Measurements from ENCODE around the gene VPS4B. TPM values are rescaled to one million over a fixed set of nuclear protein-coding genes. Genes with fewer than 3 reads are reported as not detected.

The VPS4B gene
- total and polyA plus RNA-seq, 9 donors = 18.6 to 43.4 (median 34.7) TPM

GRCh38 chr18:63378919-63379638 is 43.2 kb downstream of the VPS4B start:
- Histone ChIP-seq H3K27ac (no peak overlapping the region), H3K27me3 (no peaks in the 10 kb centered on the region), H3K4me1 (ENCODE audit: insufficient read depth) (no peaks in the 10 kb centered on the region), H3K4me3 (no peak overlapping the region), H3K9me3 (no peaks in the 10 kb centered on the region), H3K36me3 (no peaks in the 10 kb centered on the region)
- intact Hi-C loops (cut with DNase I) = no loop called here
- no peak for DNase-seq
- WGBS, 3 donors = 38 to 60% (median 42%) methylated on average over 4 of the region's 4 CpGs
- TF ChIP-seq POLR2A (IDR thresholded peaks at IDR 0.05) = no peak
- no peak for TF ChIP-seq EP300 (IDR thresholded peaks at IDR 0.05)
- no peak for TF ChIP-seq CTCF (IDR thresholded peaks at IDR 0.05)

- intact Hi-C loops (cut with DNase I) = no loop called here
- Histone ChIP-seq H3K4me3 (no peak overlapping the region), H3K27me3 (no peaks in the 10 kb centered on the region), H3K9me3 (no peaks in the 10 kb centered on the region), H3K36me3 (no peaks in the 10 kb centered on the region), H3K27ac (no peak overlapping the region), H3K4me1 (ENCODE audit: insufficient read depth) (no peaks in the 10 kb centered on the region)
- 77 to 84% (median 80%) methylated on average over 2 of the region's 2 CpGs for WGBS, 3 donors
- no peak for DNase-seq
- TF ChIP-seq POLR2A (IDR thresholded peaks at IDR 0.05) = no peak
These were observed 44.8 kb downstream of the VPS4B start for GRCh38 chr18:63377275-63377980.

- TF ChIP-seq EP300 (IDR thresholded peaks at IDR 0.05) (no peak), POLR2A (IDR thresholded peaks at IDR 0.05) (no peak), CTCF (IDR thresholded peaks at IDR 0.05) (no peak)
- WGBS, 3 donors = 81 to 89% (median 83%) methylated on average over 2 of the region's 2 CpGs
These were observed 45.7 kb downstream of the VPS4B start for GRCh38 chr18:63376538-63376937.

GRCh38 chr18:63374540-63374939 is 47.7 kb downstream of the VPS4B start:
- no peak for DNase-seq
- Histone ChIP-seq H3K4me1 (ENCODE audit: insufficient read depth) (no peaks in the 10 kb centered on the region), H3K4me3 (no peak overlapping the region), H3K27me3 (no peaks in the 10 kb centered on the region), H3K9me3 (no peaks in the 10 kb centered on the region), H3K27ac (no peak overlapping the region), H3K36me3 (no peaks in the 10 kb centered on the region)
- 33 to 57% (median 33%) methylated on average over 1 of the region's 1 CpG for WGBS, 3 donors
- no peak for TF ChIP-seq EP300 (IDR thresholded peaks at IDR 0.05)
- no peak for TF ChIP-seq POLR2A (IDR thresholded peaks at IDR 0.05)
- TF ChIP-seq CTCF (IDR thresholded peaks at IDR 0.05) = no peak
- intact Hi-C loops (cut with DNase I) = no loop called here

More at GRCh38 chr18:63376538-63376937, 45.7 kb downstream of the VPS4B start:
- Histone ChIP-seq H3K9me3 (no peaks in the 10 kb centered on the region), H3K27ac (no peak overlapping the region), H3K4me1 (ENCODE audit: insufficient read depth) (no peaks in the 10 kb centered on the region), H3K27me3 (no peaks in the 10 kb centered on the region), H3K4me3 (no peak overlapping the region), H3K36me3 (no peaks in the 10 kb centered on the region)
- DNase-seq = no peak
- intact Hi-C loops (cut with DNase I) = no loop called here

GRCh38 chr18:63373161-63373560 is 49.1 kb downstream of the VPS4B start:
- no peak overlapping the region for H3K27ac ChIP-seq
- no peaks in the 10 kb centered on the region for H3K4me1 ChIP-seq (ENCODE audit: insufficient read depth)
- H3K4me3 ChIP-seq = no peak overlapping the region
- intact Hi-C loops (cut with DNase I) = no loop called here
- H3K9me3 ChIP-seq = no peaks in the 10 kb centered on the region
- H3K27me3 ChIP-seq = no peaks in the 10 kb centered on the region
- DNase-seq = no peak
- 86 to 95% (median 88%) methylated on average over 1 of the region's 1 CpG for WGBS, 3 donors
- H3K36me3 ChIP-seq = no peaks in the 10 kb centered on the region
- no peak for TF ChIP-seq POLR2A (IDR thresholded peaks at IDR 0.05)
- no peak for TF ChIP-seq CTCF (IDR thresholded peaks at IDR 0.05)
- no peak for TF ChIP-seq EP300 (IDR thresholded peaks at IDR 0.05)

All from ovary (tissue), 9 donors.